Brain microvascular endothelial cell (primary cell): ENCODE results near the gene PTPRQ.
"Not testable (repeated sequence)": the region's sequence is repeated elsewhere in the genome, so short reads cannot be mapped to it uniquely, and the experiment has no call there.

Experiments
- DNase-seq: peaks from one replicate; pipeline ENCODE4 v3.0.0-alpha.2; 2020
- H3K27ac ChIP-seq: fragments of 250-450 bp; sonication (Bioruptor Pico); 2 replicates; pipeline ENCODE4 v1.5.1; 2020; ENCODE audit warnings: mild to moderate bottlenecking, moderate library complexity
- H3K27me3 ChIP-seq: fragments of 250-450 bp; sonication (Bioruptor Pico); replicated peaks from 2 replicates; pipeline ENCODE4 v1.5.1; 2020; ENCODE audit warnings: mild to moderate bottlenecking
- H3K36me3 ChIP-seq: fragments of 250-450 bp; sonication (Bioruptor Pico); replicated peaks from 2 replicates; pipeline ENCODE4 v1.5.1; 2020; ENCODE audit warnings: mild to moderate bottlenecking
- H3K4me3 ChIP-seq: 2 replicates; pipeline ENCODE4 v1.5.1; 2011; ENCODE audit warnings: low read depth, mild to moderate bottlenecking, control low read depth, low read length, moderate library complexity
- in situ Hi-C: cut with HindIII; loops from 2 replicates; pipeline ENCODE4 v1.10.0; 2017; ENCODE audit warnings: low sequenced_read_pairs, low pct_ligation_motif_present
- TF ChIP-seq, protein P1 (sequence below): IDR thresholded peaks from 2 replicates; pipeline ENCODE4 v1.5.1; 2011; ENCODE audit warnings: low read depth, mild to moderate bottlenecking, moderate library complexity, low read length, control low read depth, inconsistent platforms; ENCODE audit errors: missing control alignments

PTPRQ gene

GRCh38 chr12:80655751-80656150 lies 211.7 kb downstream of the PTPRQ start:
- TF ChIP-seq, protein P1, sequence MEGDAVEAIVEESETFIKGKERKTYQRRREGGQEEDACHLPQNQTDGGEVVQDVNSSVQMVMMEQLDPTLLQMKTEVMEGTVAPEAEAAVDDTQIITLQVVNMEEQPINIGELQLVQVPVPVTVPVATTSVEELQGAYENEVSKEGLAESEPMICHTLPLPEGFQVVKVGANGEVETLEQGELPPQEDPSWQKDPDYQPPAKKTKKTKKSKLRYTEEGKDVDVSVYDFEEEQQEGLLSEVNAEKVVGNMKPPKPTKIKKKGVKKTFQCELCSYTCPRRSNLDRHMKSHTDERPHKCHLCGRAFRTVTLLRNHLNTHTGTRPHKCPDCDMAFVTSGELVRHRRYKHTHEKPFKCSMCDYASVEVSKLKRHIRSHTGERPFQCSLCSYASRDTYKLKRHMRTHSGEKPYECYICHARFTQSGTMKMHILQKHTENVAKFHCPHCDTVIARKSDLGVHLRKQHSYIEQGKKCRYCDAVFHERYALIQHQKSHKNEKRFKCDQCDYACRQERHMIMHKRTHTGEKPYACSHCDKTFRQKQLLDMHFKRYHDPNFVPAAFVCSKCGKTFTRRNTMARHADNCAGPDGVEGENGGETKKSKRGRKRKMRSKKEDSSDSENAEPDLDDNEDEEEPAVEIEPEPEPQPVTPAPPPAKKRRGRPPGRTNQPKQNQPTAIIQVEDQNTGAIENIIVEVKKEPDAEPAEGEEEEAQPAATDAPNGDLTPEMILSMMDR, result no peak
- in situ Hi-C loops, result no loop called here
- Histone ChIP-seq H3K36me3 (no peaks in the 10 kb centered on the region), H3K4me3 (no peak overlapping the region), H3K27ac (no peak overlapping the region), H3K27me3 (no peaks in the 10 kb centered on the region)
- no peak for DNase-seq

- Histone ChIP-seq H3K36me3 (no peaks in the 10 kb centered on the region), H3K27me3 (no peaks in the 10 kb centered on the region), H3K27ac (no peak overlapping the region), H3K4me3 (no peak overlapping the region)
- TF ChIP-seq, protein P1, result no peak
- DNase-seq, result no peak
- in situ Hi-C loops, result no loop called here
Observed at GRCh38 chr12:80659512-80660063, 215.6 kb downstream of the PTPRQ start.

GRCh38 chr12:80662586-80662985 lies 218.6 kb downstream of the PTPRQ start:
- Histone ChIP-seq H3K27ac (no peak overlapping the region), H3K27me3 (no peaks in the 10 kb centered on the region)
- in situ Hi-C loops, result no loop called here

GRCh38 chr12:80670214-80670613 lies 226.2 kb downstream of the PTPRQ start:
- in situ Hi-C loops, result no loop called here
- no peak overlapping the region for H3K4me3 ChIP-seq

More at GRCh38 chr12:80662586-80662985, 218.6 kb downstream of the PTPRQ start:
- no peak for DNase-seq
- H3K36me3 ChIP-seq, result no peaks in the 10 kb centered on the region
- TF ChIP-seq, protein P1, result no peak
- H3K4me3 ChIP-seq, result no peak overlapping the region

GRCh38 chr12:80676042-80676636 lies 232.1 kb downstream of the PTPRQ start:
- H3K36me3 ChIP-seq, H3K27ac ChIP-seq, H3K27me3 ChIP-seq, H3K4me3 ChIP-seq, in situ Hi-C loops: not testable (repeated sequence)
- peak; percentile 9 for DNase-seq
- TF ChIP-seq, protein P1, result peak; percentile 29

More at GRCh38 chr12:80670214-80670613, 226.2 kb downstream of the PTPRQ start:
- no peaks in the 10 kb centered on the region for H3K36me3 ChIP-seq
- no peak for DNase-seq
- H3K27ac ChIP-seq, result no peak overlapping the region
- no peaks in the 10 kb centered on the region for H3K27me3 ChIP-seq
- TF ChIP-seq, protein P1, result no peak

- DNase-seq, result no peak
- in situ Hi-C loops, result no loop called here
- Histone ChIP-seq H3K4me3 (no peak overlapping the region), H3K36me3 (no peaks in the 10 kb centered on the region), H3K27me3 (no peaks in the 10 kb centered on the region), H3K27ac (no peak overlapping the region)
- TF ChIP-seq, protein P1, result no peak
Observed at GRCh38 chr12:80676856-80677255, 232.8 kb downstream of the PTPRQ start.
